Activated naive CD4-positive, alpha-beta T cell treated with anti-CD3 and anti-CD28 coated beads for 36 hours (primary cell): ENCODE measurements around the gene CHIC2. TPM values are rescaled to one million over a fixed set of nuclear protein-coding genes. Genes with fewer than 3 reads are reported as not detected.

Experiments used
- CTCF ChIA-PET: fragments of 350-600 bp; sonication (Branson Sonifier 250); formaldehyde crosslinking; loops from one replicate; lab custom pipeline; 2021; ENCODE audit warnings: antibody characterized with exemption; lab: Charles Lee
- DNase-seq: peaks from one replicate; pipeline ENCODE4 v3.0.0-alpha.2; 2020
- H3K27ac Mint-ChIP-seq: one replicate; pipeline ENCODE4 v1.8.0; 2021; ENCODE audit warnings: mild to moderate bottlenecking, mixed read lengths
- H3K27me3 Mint-ChIP-seq: one replicate; pipeline ENCODE4 v1.8.0; 2021; ENCODE audit warnings: low read depth, mixed read lengths
- H3K36me3 Mint-ChIP-seq: one replicate; pipeline ENCODE4 v1.8.0; 2021; ENCODE audit warnings: low read depth, mixed read lengths
- H3K4me1 Mint-ChIP-seq: one replicate; pipeline ENCODE4 v1.8.0; 2021; ENCODE audit warnings: low read depth, mixed read lengths
- H3K4me3 Mint-ChIP-seq: one replicate; pipeline ENCODE4 v1.8.0; 2021; ENCODE audit warnings: mild to moderate bottlenecking, moderate library complexity, mixed read lengths
- H3K9me3 Mint-ChIP-seq: one replicate; pipeline ENCODE4 v1.8.0; 2021; ENCODE audit warnings: mixed read lengths
- intact Hi-C: fragments of 100-400 bp; cut with micrococcal nuclease; formaldehyde crosslinking; loops from one replicate; pipeline ENCODE4 v1.15.1; 2023
- total RNA-seq, 2 experiments: library from RNA; stranded (reverse); gene quantifications; one replicate each; pipeline ENCODE4 v1.2.3, GENCODE V29; 2021

Gene CHIC2
- total RNA-seq, 2 experiments from 2014 or later, result 7.2 to 7.6 TPM

GRCh38 chr4:54099748-54100574, 35.6 kb upstream of the CHIC2 start, which contains the start of gene GSX2:
Gene GSX2 (plus strand): TSS chr4:54100163. CDS start chr4:54100345, 182 bp downstream.
- peaks cover 50% of the 10 kb centered on the region for H3K4me1 Mint-ChIP-seq

GRCh38 chr4:54099287-54099747, 34.9 kb upstream of the CHIC2 start:
- Mint-ChIP-seq H3K4me3 (peak overlapping the region; percentile 47), H3K9me3 (no peaks in the 10 kb centered on the region), H3K36me3 (no peaks in the 10 kb centered on the region), H3K27me3 (peaks cover 85% of the 10 kb centered on the region), H3K27ac (no peak overlapping the region), H3K4me1 (peaks cover 44% of the 10 kb centered on the region)
- intact Hi-C loops, result loop anchor here (2.0 kb wide), 1 partner anchor 129 kb away; the partner anchor contains the start of gene PDGFRA
- no peak for DNase-seq
- CTCF ChIA-PET, result interaction anchor here (1.3 kb wide), 1 partner anchor 34 kb away, joined by 3 read pairs; no protein-coding TSS in a partner anchor

More at GRCh38 chr4:54099748-54100574, 35.6 kb upstream of the CHIC2 start, which contains the start of gene GSX2:
- Mint-ChIP-seq H3K36me3 (no peaks in the 10 kb centered on the region), H3K9me3 (no peaks in the 10 kb centered on the region), H3K27me3 (peaks cover 85% of the 10 kb centered on the region), H3K27ac (no peak within 1 kb of the TSS), H3K4me3 (peak within 1 kb of the TSS; percentile 58)
- DNase-seq, result peak; percentile 23
- intact Hi-C loops, result loop anchor here (1.0 to 5.0 kb wide), 3 partner anchors 8 to 193 kb away; partner anchors contain the start of gene PDGFRA
- CTCF ChIA-PET, result no interaction called here

GRCh38 chr4:54098375-54098774, 34.0 kb upstream of the CHIC2 start:
- intact Hi-C loops, result loop anchor here (2.0 kb wide), 1 partner anchor 130 kb away; the partner anchor contains the start of gene PDGFRA
- H3K4me1 Mint-ChIP-seq, result peaks cover 48% of the 10 kb centered on the region
- DNase-seq, result no peak
- H3K27me3 Mint-ChIP-seq, result peaks cover 86% of the 10 kb centered on the region
- H3K27ac Mint-ChIP-seq, result no peak overlapping the region
- H3K4me3 Mint-ChIP-seq, result no peak overlapping the region
- no peaks in the 10 kb centered on the region for H3K36me3 Mint-ChIP-seq
- CTCF ChIA-PET, result interaction anchor here (1.3 kb wide), 1 partner anchor 33 kb away, joined by 3 read pairs; no protein-coding TSS in a partner anchor
- H3K9me3 Mint-ChIP-seq, result no peaks in the 10 kb centered on the region

GRCh38 chr4:54097152-54097551, 32.7 kb upstream of the CHIC2 start:
- intact Hi-C loops, result no loop called here
- H3K9me3 Mint-ChIP-seq, result no peaks in the 10 kb centered on the region
- DNase-seq, result no peak
- H3K27ac Mint-ChIP-seq, result no peak overlapping the region
- peaks cover 46% of the 10 kb centered on the region for H3K4me1 Mint-ChIP-seq
- peaks cover 83% of the 10 kb centered on the region for H3K27me3 Mint-ChIP-seq
- no peaks in the 10 kb centered on the region for H3K36me3 Mint-ChIP-seq
- H3K4me3 Mint-ChIP-seq, result no peak overlapping the region
- CTCF ChIA-PET, result interaction anchor here (1.0 kb wide), 1 partner anchor 137 kb away, joined by 3 read pairs; no protein-coding TSS in a partner anchor

- peaks cover 47% of the 10 kb centered on the region for H3K4me1 Mint-ChIP-seq
- H3K4me3 Mint-ChIP-seq, result no peak overlapping the region
- no peak for DNase-seq
- peaks cover 79% of the 10 kb centered on the region for H3K27me3 Mint-ChIP-seq
- H3K27ac Mint-ChIP-seq, result no peak overlapping the region
- H3K9me3 Mint-ChIP-seq, result no peaks in the 10 kb centered on the region
- CTCF ChIA-PET, result interaction anchor here (0.8 to 1.0 kb wide), 2 partner anchors 83 to 137 kb away, joined by 3 read pairs; no protein-coding TSS in a partner anchor
- intact Hi-C loops, result no loop called here
- no peaks in the 10 kb centered on the region for H3K36me3 Mint-ChIP-seq
Observed at GRCh38 chr4:54096295-54096962, 32.0 kb upstream of the CHIC2 start.

- no peak overlapping the region for H3K27ac Mint-ChIP-seq
- no peak overlapping the region for H3K4me3 Mint-ChIP-seq
- peaks cover 72% of the 10 kb centered on the region for H3K27me3 Mint-ChIP-seq
- CTCF ChIA-PET, result no interaction called here
- no peaks in the 10 kb centered on the region for H3K9me3 Mint-ChIP-seq
- intact Hi-C loops, result no loop called here
- no peaks in the 10 kb centered on the region for H3K36me3 Mint-ChIP-seq
- peaks cover 44% of the 10 kb centered on the region for H3K4me1 Mint-ChIP-seq
- no peak for DNase-seq
Observed at GRCh38 chr4:54095110-54095825, 30.9 kb upstream of the CHIC2 start.

GRCh38 chr4:54094451-54094850, 30.0 kb upstream of the CHIC2 start:
- Mint-ChIP-seq H3K36me3 (no peaks in the 10 kb centered on the region), H3K9me3 (no peaks in the 10 kb centered on the region), H3K4me1 (peaks cover 38% of the 10 kb centered on the region), H3K4me3 (no peak overlapping the region), H3K27me3 (peaks cover 69% of the 10 kb centered on the region), H3K27ac (no peak overlapping the region)
- intact Hi-C loops, result loop anchor here (5.0 kb wide), 1 partner anchor 162 kb away; no protein-coding TSS in a partner anchor
- no peak for DNase-seq
- CTCF ChIA-PET, result interaction anchor here (0.9 to 1.0 kb wide), 2 partner anchors 83 to 165 kb away, joined by 4 read pairs; no protein-coding TSS in a partner anchor

- Mint-ChIP-seq H3K4me3 (peak overlapping the region; percentile 62), H3K27ac (no peak overlapping the region), H3K36me3 (no peaks in the 10 kb centered on the region), H3K4me1 (peaks cover 31% of the 10 kb centered on the region), H3K27me3 (peaks cover 60% of the 10 kb centered on the region), H3K9me3 (no peaks in the 10 kb centered on the region)
- intact Hi-C loops, result loop anchor here (2.0 to 5.0 kb wide), 3 partner anchors 15 to 161 kb away; no protein-coding TSS in a partner anchor
- peak; percentile 69 for DNase-seq
- CTCF ChIA-PET, result interaction anchor here (0.9 to 1.4 kb wide), 4 partner anchors 82 to 164 kb away, joined by 3 to 4 read pairs (median 4); no protein-coding TSS in a partner anchor
Observed at GRCh38 chr4:54093324-54094240, 29.2 kb upstream of the CHIC2 start.

GRCh38 chr4:54092405-54093323, 28.3 kb upstream of the CHIC2 start:
- intact Hi-C loops, result loop anchor here (1.0 to 5.0 kb wide), 4 partner anchors 8 to 160 kb away; partner anchors contain the start of gene GSX2
- Mint-ChIP-seq H3K27me3 (peaks cover 52% of the 10 kb centered on the region), H3K27ac (no peak overlapping the region), H3K4me1 (peaks cover 31% of the 10 kb centered on the region), H3K36me3 (no peaks in the 10 kb centered on the region), H3K4me3 (peak overlapping the region; percentile 88), H3K9me3 (no peaks in the 10 kb centered on the region)
- DNase-seq, result no peak
- CTCF ChIA-PET, result interaction anchor here (1.3 to 1.4 kb wide), 2 partner anchors 139 to 162 kb away, joined by 3 read pairs; no protein-coding TSS in a partner anchor
